Measurements from ENCODE around the gene GORASP1.

GORASP1 gene

DNA sequence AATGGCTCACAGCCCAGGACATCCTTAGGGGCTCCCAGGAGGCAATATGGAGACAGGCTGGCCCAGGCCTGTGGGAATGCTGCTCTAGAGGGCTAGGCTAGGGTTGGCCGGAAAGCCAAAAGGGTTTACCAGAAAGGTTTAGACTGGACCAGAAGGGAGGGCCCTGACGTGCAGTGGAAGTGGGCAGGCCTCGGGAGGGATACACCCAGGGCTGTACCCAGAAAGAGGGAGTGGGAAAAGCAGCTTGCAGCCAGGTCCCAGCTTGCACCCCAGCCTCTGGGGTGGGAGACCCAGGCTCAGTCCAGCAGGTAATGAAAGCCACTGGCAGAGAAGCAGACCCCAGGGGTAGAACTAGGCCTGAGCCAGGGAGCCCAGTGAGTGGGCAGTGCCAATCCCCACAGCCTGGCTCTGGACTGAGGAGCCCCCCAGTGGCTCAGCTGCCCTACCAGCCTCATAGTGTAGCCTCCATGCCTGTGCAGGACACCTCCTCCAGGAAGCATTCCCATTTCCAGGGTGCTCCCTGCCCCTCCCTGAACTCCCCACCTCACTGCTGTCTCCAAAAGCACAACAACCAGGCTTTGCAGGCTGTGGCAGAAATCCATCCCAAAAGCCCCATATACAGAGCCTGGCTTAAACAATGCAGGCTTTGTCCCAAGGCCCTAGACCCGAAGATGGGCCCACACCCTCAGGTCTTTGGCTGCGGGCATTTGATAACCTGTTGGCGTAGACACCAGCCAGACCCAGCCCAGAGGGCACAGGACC is 3.5 kb downstream of the GORASP1 start:
- no peak for DNase-seq (ENCODE audit: low read depth in 1 of 2, low spot score in 1 of 2)

DNA sequence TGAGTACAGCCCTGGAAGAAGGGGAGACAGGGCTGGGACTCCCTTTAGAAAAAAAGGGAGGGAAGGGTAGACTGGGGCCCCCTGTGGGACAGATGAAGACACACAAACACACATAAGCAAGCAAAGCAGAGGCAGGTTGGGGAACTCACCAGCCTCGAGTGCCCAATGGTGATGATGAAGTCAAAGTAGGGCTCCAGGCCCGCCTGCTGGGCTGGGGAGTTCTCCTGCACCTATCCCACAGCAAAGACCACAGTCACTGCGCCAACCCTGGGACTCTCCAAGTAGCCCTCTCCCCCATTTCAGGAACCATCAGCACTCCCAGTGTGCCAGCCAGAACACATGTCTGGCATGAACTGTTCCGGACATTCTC is 4.1 kb downstream of the GORASP1 start:
- no peak for DNase-seq (ENCODE audit: low read depth in 1 of 2, low spot score in 1 of 2)

GRCh38 chr3:39102504-39103323 is 4.7 kb downstream of the GORASP1 start:
- DNase-seq (ENCODE audit: low read depth in 1 of 2, low spot score in 1 of 2), result no peak

DNA sequence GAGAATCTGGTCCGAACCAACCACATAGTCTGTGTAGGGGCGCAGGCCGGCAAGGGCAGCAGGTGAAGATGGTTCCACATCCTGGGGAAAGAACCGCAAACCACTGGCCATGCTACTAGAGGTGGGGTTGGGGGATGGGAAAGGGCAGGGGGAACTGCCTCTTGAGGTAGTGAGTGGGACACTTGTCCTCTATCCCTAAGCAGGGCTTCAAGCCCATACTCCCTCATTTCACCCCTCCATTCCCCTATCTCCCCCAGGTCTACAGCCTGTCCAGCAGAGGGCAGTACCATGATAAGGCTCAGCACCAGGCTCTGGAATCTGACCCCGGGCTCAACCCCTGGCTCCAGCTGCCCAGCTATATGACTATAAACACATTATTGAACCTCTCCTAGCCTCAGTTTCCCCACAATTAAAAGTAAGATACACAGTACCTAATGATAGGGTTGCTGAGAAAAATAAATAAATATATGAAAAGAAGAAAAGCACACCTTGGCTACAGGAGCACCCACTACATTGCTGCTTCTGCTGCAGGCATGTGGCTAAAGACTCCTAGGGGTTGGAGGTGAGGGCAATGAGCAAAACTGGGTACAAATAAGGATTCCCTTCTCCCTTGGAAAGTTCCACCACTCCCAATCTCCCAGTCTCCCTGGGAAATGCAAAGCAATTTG is 6.3 kb downstream of the GORASP1 start:
- no peak for DNase-seq (ENCODE audit: low read depth in 1 of 2, low spot score in 1 of 2)

DNA sequence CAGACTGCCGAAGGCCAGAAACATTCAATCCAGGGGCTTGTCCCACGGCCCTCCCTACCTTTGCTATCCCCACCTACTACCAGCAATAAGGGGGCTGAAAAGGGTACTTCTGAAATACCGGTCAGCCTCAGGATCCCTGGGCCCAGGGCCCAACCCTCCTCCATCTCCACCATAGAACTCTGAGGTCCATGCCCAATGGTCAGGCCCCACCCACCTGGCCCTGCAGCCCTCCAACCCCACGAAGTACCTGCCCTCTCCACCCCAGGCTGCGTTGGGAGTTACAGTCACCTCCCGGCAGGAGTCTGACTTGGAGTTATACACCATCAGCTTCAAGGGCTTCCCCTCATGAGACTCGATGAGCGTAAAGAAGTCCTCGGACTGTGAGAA is 6.9 kb downstream of the GORASP1 start:
- DNase-seq (ENCODE audit: low read depth in 1 of 2, low spot score in 1 of 2), result no peak

- no peak for DNase-seq (ENCODE audit: low read depth in 1 of 2, low spot score in 1 of 2)
These were observed 7.5 kb downstream of the GORASP1 start for GRCh38 chr3:39099738-39100499.

DNA sequence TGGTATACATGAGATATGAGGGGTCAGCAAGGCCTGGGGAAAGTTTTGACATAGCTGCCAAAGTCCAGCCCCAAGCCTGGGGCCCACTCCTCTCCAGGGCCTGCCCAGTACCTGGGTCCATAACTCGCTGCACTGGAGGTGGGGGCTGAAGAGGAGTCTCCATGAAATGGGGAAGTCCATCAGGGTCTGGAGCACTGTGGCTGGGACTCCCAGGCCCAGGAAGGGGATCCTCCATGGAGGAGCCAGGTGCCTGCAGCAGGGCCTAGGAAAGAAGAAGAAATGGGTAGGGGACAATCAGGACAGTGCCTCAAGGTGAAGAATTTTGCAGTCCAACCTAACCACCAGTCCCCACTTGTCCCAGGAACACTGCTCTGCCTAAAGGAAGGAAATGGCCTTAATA is 8.2 kb downstream of the GORASP1 start:
- DNase-seq (ENCODE audit: low read depth in 1 of 2, low spot score in 1 of 2), result no peak

- DNase-seq (ENCODE audit: low read depth in 1 of 2, low spot score in 1 of 2), result no peak
These were observed 8.9 kb downstream of the GORASP1 start for GRCh38 chr3:39098473-39099000.

DNA sequence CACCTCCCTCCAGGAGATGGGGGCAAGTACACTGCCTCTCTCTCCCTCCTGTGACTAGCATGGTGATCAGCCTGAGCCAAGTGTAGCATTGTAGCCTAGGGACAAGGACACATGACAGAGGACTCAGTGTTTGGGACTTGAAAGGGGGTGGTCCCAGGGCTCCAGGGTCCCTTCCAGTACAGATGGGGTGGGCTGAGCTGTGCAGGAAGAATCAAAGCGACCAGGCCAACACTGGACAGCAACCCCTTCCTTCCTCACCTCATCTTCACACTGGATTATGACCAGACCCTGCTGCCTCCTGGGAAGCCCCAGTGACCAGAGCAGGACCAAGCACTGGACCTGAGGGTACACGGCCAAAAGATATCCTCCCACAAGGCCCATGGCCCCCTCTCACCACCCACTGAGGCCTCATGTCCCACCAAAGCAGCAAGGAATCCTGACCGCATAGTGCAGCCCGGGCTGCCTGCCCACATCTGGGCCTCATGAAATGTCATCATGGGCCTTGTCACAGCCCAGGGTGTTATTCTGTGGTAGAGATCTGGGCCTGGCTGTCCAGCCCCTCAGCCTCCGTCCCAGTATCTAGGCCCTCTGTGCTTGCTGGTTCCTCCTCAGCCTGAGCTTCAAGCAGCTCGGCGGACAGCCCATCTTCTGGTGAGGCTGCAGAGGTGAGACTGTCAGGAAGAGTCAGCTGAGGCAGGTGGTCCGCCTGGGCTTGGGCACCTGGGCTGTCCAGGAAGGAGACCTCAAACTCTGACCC is 9.5 kb downstream of the GORASP1 start:
- no peak for DNase-seq (ENCODE audit: low read depth in 1 of 2, low spot score in 1 of 2)

GRCh38 chr3:39096775-39097174 is 10.7 kb downstream of the GORASP1 start:
- DNase-seq (ENCODE audit: low read depth in 1 of 2, low spot score in 1 of 2), result no peak

DNA sequence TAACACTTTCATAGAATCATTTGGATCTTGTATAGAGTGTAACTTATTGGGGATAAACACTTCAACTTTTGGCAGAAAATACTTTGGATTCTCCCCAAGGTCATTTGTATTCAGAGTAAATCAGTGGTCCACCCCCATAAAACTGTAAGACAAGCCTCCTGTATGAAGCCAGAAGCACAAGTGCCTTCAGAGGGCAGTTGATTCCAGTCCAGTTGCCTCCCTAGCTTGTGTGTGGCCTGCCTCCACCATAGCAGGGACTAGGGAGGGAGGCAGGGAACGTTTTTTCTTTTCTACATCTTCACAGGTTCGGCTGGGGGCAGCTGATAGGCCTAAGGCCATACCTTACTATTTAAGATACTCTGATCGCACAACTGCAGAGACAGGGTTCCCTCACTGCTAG is 11.6 kb downstream of the GORASP1 start:
- no peak for DNase-seq (ENCODE audit: low read depth in 1 of 2, low spot score in 1 of 2)

- no peak for DNase-seq (ENCODE audit: low read depth in 1 of 2, low spot score in 1 of 2)
These were observed 12.4 kb downstream of the GORASP1 start for GRCh38 chr3:39094851-39095677.

DNA sequence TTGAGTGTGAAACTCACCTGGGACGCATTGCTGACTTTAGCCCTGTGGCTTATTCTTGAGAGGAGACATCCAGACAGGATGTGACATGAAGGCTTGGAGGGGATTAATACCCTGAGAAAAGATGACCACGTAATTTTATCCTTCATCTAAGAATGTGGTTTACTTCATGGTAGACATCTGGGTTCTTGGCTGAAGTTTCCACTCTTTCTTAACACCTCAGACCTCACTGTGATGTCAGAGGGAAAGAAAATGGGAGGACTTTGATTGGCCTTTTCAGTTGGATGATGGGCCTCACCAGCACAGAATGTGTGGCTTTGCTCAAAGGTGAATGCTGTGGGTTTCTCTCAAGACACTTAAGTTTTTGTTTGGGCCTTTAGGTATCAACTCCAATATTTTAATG is 16.5 kb downstream of the GORASP1 start:
- no peak for DNase-seq (ENCODE audit: low read depth in 1 of 2, low spot score in 1 of 2)

GRCh38 chr3:39088889-39089288 is 18.5 kb downstream of the GORASP1 start:
- no peak for DNase-seq (ENCODE audit: low read depth in 1 of 2, low spot score in 1 of 2)

DNA sequence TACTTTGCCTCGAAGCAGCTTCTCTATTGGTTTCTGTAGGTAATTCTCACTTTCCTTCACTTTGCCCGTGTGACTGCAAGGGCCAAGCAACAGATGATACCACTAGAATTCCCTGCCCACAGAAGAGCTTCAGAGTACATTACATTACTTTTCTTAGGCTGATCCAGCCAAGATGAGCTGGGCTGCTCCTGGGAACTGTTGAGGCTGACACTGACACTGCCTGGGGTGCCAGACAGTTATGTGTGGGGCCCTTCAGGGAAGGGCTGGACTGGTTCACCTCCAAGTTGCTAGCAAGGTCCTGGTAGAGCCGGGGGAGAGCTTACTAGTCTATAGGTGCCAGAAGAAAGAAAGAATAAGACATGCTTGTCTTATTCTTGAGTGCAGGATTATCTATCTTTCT is 19.0 kb downstream of the GORASP1 start:
- no peak for DNase-seq (ENCODE audit: low read depth in 1 of 2, low spot score in 1 of 2)

DNA sequence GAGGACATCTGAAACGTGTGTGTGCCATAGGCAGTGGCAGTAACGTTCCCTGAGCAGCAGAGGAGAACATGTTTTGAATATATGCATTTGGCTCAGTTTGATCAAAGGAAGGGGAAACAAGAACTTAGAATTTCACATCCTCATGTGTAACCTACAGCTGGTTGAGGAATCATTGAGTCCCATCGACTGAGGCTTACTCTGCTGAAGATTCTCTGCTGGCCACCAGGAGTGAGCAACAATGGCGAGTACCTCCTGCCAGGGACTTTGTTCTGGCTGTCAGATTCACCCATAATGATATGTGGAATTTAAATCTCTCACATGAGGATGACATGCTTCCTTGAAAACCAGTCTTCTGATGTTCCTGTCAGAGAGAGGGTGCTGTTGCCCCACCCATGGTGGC is 21.3 kb downstream of the GORASP1 start:
- DNase-seq (ENCODE audit: low read depth in 1 of 2, low spot score in 1 of 2), result no peak

DNA sequence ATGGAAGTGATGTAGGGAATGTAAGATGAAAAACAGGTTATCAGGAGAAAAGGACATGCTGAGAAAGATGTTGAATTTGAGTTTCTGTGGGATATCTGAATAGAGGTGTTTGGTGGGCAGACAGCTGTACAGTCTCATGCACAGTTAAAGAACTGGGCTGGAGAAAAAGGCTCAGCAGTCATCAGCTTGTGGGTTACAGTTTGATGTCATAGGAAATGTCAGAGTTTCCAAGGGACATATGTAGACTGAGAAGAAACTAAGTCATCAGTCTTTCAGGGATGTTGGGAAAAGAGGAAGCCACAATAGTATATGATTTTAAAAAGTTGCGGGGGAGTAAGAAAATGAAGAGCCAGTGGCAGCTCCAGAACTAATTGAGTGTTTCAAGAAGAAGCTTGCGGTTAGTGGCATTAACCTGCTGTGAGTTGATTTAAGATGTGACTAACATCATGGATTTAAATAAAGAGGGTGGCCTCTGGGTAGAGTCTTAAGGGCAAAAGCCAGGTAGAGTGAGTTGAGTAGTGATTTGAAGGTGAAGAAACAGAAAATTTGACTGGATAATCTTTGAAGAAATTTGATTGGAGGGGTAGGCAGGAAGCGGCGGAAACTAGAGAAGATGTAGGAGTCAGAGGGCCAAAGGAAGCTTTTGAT is 24.6 kb downstream of the GORASP1 start:
- DNase-seq (ENCODE audit: low read depth in 1 of 2, low spot score in 1 of 2), result no peak

DNA sequence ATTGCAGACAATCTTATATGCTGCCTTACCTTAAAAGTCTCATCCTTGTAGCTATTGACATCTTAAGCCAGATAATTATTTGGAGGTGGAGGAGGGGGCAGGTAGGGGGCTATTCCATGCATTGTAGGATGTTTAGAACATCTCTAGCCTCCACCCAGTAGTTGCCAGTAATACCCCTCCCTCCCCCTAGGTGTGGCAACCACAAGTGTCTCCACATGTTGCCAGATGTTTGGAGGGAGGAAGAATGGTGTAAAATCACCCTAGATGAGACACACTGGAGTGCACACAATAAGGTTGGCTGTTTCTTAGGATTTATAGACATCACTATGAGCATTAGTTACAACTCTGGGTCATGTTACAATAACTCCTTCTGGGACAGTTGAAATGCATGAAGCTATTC is 27.4 kb downstream of the GORASP1 start:
- DNase-seq (ENCODE audit: low read depth in 1 of 2, low spot score in 1 of 2), result no peak

DNA sequence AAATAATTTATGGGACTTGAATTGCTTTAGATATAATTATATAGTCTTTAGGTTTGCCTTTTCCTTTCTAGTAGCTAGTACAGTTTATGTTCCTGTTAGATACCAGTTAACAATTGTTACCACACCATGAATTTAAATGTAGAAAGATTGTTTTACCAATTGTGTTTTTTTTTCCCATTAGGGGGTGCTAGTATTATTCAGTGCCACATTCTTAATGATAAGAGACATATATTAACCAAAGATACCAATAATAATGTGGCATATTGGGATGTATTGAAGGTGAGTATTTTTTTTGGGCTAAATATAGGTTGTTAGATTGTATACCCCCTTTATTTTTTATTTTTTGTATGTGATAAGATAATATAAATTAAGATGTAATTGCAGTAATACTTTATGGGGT is 27.9 kb downstream of the GORASP1 start:
- no peak for DNase-seq (ENCODE audit: low read depth in 1 of 2, low spot score in 1 of 2)
